IMR-90 (cell line): Measurements from ENCODE around the gene MALAT1. TPM values are rescaled to one million over a fixed set of nuclear protein-coding genes. Genes with fewer than 3 reads are reported as not detected.

Experiments
- ATAC-seq: fragments of 200-7000 bp; cut with Tn5 transposase; 2 replicates; pipeline ENCODE4 v1.9.1; 2020; ENCODE audit warnings: low read depth, mild to moderate bottlenecking, moderate library complexity
- BruUV-seq: library from RNA; stranded (reverse); fragments of 400-500 nt; replicated peaks from 2 replicates; lab custom pipeline; 2021; lab: Mats Ljungman, UMichigan
- CTCF ChIA-PET: fragments of 300-600 bp; formaldehyde crosslinking; extraction: SDS; loops from one replicate; lab custom pipeline; 2021; ENCODE audit warnings: antibody characterized with exemption; lab: Yijun Ruan, JAX
- POLR2A ChIA-PET: fragments of 300-600 bp; sonication (Branson Sonifier 250); formaldehyde crosslinking; loops from one replicate; lab custom pipeline; 2022; ENCODE audit warnings: antibody characterized with exemption; ENCODE audit not compliant: unreplicated experiment; lab: Charles Lee
- DNase-seq: peaks from one replicate; pipeline ENCODE4 v3.0.0; 2013
- H2AFZ ChIP-seq: replicated peaks from 2 replicates; pipeline ENCODE3; 2013; ENCODE audit warnings: low read length, mild to moderate bottlenecking; ENCODE audit not compliant: poor library complexity
- H2AK5ac ChIP-seq: 2 replicates; pipeline ENCODE4 v1.6.1; 2013; ENCODE audit warnings: low read depth, low read length, inconsistent platforms
- H2AK9ac ChIP-seq: replicated peaks from 2 replicates; pipeline ENCODE3; 2013; ENCODE audit warnings: mild to moderate bottlenecking, low read depth, low read length, moderate library complexity; ENCODE audit not compliant: poor library complexity
- H2BK120ac ChIP-seq: 2 replicates; pipeline ENCODE4 v1.6.1; 2013; ENCODE audit warnings: low read depth, low read length, inconsistent platforms
- H2BK15ac ChIP-seq: 3 replicates; pipeline ENCODE4 v1.6.1; 2013; ENCODE audit warnings: low read depth, low read length, inconsistent platforms
- H2BK20ac ChIP-seq: 2 replicates; pipeline ENCODE4 v1.6.1; 2013; ENCODE audit warnings: low read depth, mild to moderate bottlenecking, inconsistent platforms, low read length, moderate library complexity
- H2BK5ac ChIP-seq: 2 replicates; pipeline ENCODE4 v1.6.1; 2013; ENCODE audit warnings: mild to moderate bottlenecking, low read depth, low read length, inconsistent platforms; ENCODE audit not compliant: poor library complexity, severe bottlenecking
- H3K14ac ChIP-seq: replicated peaks from 2 replicates; pipeline ENCODE4 v1.6.1; 2013; ENCODE audit warnings: low read depth, low read length, inconsistent platforms
- H3K18ac ChIP-seq: 2 replicates; pipeline ENCODE4 v1.6.1; 2013; ENCODE audit warnings: low read depth, low read length, control low read depth
- H3K23ac ChIP-seq: 2 replicates; pipeline ENCODE4 v1.6.1; 2013; ENCODE audit warnings: low read depth, low read length, inconsistent platforms
- H3K27ac ChIP-seq: 2 replicates; pipeline ENCODE4 v1.5.1; 2013; ENCODE audit warnings: mild to moderate bottlenecking, control low read depth, low read length; ENCODE audit not compliant: insufficient read depth
- H3K27me3 ChIP-seq: 2 replicates; pipeline ENCODE4 v1.6.1; 2013; ENCODE audit warnings: low read length; ENCODE audit not compliant: control insufficient read depth, insufficient read depth
- H3K36me3 ChIP-seq: 2 replicates; pipeline ENCODE4 v1.6.1; 2013; ENCODE audit warnings: low read length, mixed read lengths; ENCODE audit not compliant: control insufficient read depth, insufficient read depth
- H3K4ac ChIP-seq: 2 replicates; pipeline ENCODE4 v1.6.1; 2013; ENCODE audit warnings: low read depth, low read length, inconsistent platforms
- H3K4me1 ChIP-seq: 2 replicates; pipeline ENCODE4 v1.6.1; 2013; ENCODE audit warnings: low read length, mixed read lengths; ENCODE audit not compliant: control insufficient read depth, insufficient read depth
- H3K4me2 ChIP-seq: 2 replicates; pipeline ENCODE4 v1.6.1; 2013; ENCODE audit warnings: low read depth, mild to moderate bottlenecking, control low read depth, low read length, moderate library complexity
- H3K4me3 ChIP-seq: 2 replicates; pipeline ENCODE4 v1.5.1; 2013; ENCODE audit warnings: low read depth, mild to moderate bottlenecking, control low read depth, low read length, moderate library complexity; ENCODE audit not compliant: insufficient read depth
- H3K56ac ChIP-seq: 2 replicates; pipeline ENCODE4 v1.6.1; 2013; ENCODE audit warnings: low read length, inconsistent platforms; ENCODE audit not compliant: insufficient read depth; ENCODE audit errors: extremely low read depth
- H3K79me1 ChIP-seq, 2 experiments: 2 replicates each; pipeline ENCODE4 v1.6.1; 2013; ENCODE audit warnings: low read length in 2 of 2, inconsistent platforms in 1 of 2, low read depth in 1 of 2
- H3K9ac ChIP-seq: 2 replicates; pipeline ENCODE4 v1.6.1; 2013; ENCODE audit warnings: low read depth, low read length, control low read depth
- H3K9me1 ChIP-seq: 2 replicates; pipeline ENCODE4 v1.6.1; 2013; ENCODE audit warnings: low read length, inconsistent platforms; ENCODE audit not compliant: insufficient read depth
- H3K9me3 ChIP-seq: 2 replicates; pipeline ENCODE4 v1.6.1; 2013; ENCODE audit warnings: low read length; ENCODE audit not compliant: control insufficient read depth, insufficient read depth
- H4K20me1 ChIP-seq: 2 replicates; pipeline ENCODE4 v1.6.1; 2013; ENCODE audit warnings: low read length, inconsistent platforms; ENCODE audit not compliant: insufficient read depth
- H4K5ac ChIP-seq: 2 replicates; pipeline ENCODE4 v1.6.1; 2013; ENCODE audit warnings: mild to moderate bottlenecking, low read depth, low read length, control low read depth
- H4K8ac ChIP-seq, 2 experiments: 2 replicates each; pipeline ENCODE4 v1.6.1; 2013; ENCODE audit warnings: low read depth in 2 of 2, low read length in 2 of 2, control low read depth in 1 of 2, inconsistent platforms in 1 of 2
- H4K91ac ChIP-seq: 2 replicates; pipeline ENCODE4 v1.6.1; 2013; ENCODE audit warnings: low read depth, low read length, inconsistent platforms; ENCODE audit not compliant: insufficient read depth
- BHLHE40 ChIP-seq: fragments of 150-350 bp; IDR thresholded peaks from 2 replicates; pipeline ENCODE4 v1.6.1; 2016; ENCODE audit warnings: mild to moderate bottlenecking, low read depth, low read length
- CEBPB ChIP-seq: IDR thresholded peaks from 2 replicates; pipeline ENCODE4 v1.6.1; 2012; ENCODE audit warnings: low read depth, low read length, improper control_type of control experiment
- CHD1 ChIP-seq: IDR thresholded peaks from 2 replicates; pipeline ENCODE4 v1.6.1; 2012; ENCODE audit warnings: low read depth, low read length, improper control_type of control experiment
- CTCF ChIP-seq: conservative IDR thresholded peaks from 2 replicates; pipeline ENCODE4 v1.5.1; 2012; ENCODE audit warnings: mild to moderate bottlenecking, low read depth, low read length, improper control_type of control experiment
- ELK1 ChIP-seq: fragments of 150-350 bp; IDR thresholded peaks from 2 replicates; pipeline ENCODE4 v1.6.1; 2016; ENCODE audit warnings: low read depth, mild to moderate bottlenecking, low read length, moderate library complexity, borderline replicate concordance
- FOS ChIP-seq: fragments of 150-350 bp; IDR thresholded peaks from 2 replicates; pipeline ENCODE4 v1.6.1; 2016; ENCODE audit warnings: low read depth, low read length
- MAFK ChIP-seq: IDR thresholded peaks from 2 replicates; pipeline ENCODE4 v1.6.1; 2012; ENCODE audit warnings: low read depth, low read length, improper control_type of control experiment
- MAZ ChIP-seq: IDR thresholded peaks from 2 replicates; pipeline ENCODE4 v1.6.1; 2012; ENCODE audit warnings: low read depth, mild to moderate bottlenecking, low read length, improper control_type of control experiment, moderate library complexity, borderline replicate concordance
- MXI1 ChIP-seq: IDR thresholded peaks from 2 replicates; pipeline ENCODE4 v1.6.1; 2012; ENCODE audit warnings: low read depth, mild to moderate bottlenecking, low read length, moderate library complexity, borderline replicate concordance
- NFE2L2 ChIP-seq: fragments of 150-350 bp; IDR thresholded peaks from 2 replicates; pipeline ENCODE4 v1.6.1; 2016; ENCODE audit warnings: low read depth, mild to moderate bottlenecking, low read length
- POLR2A ChIP-seq: IDR thresholded peaks from 2 replicates; pipeline ENCODE4 v1.6.1; 2012; ENCODE audit warnings: mild to moderate bottlenecking, low read depth, low read length
- RAD21 ChIP-seq: IDR thresholded peaks from 2 replicates; pipeline ENCODE4 v1.6.1; 2012; ENCODE audit warnings: low read length, improper control_type of control experiment
- RCOR1 ChIP-seq: IDR thresholded peaks from 2 replicates; pipeline ENCODE4 v1.6.1; 2012; ENCODE audit warnings: mild to moderate bottlenecking, low read length, improper control_type of control experiment; ENCODE audit not compliant: insufficient replicate concordance
- RFX5 ChIP-seq: IDR thresholded peaks from 2 replicates; pipeline ENCODE4 v1.8.0; 2012; ENCODE audit warnings: low read depth, mild to moderate bottlenecking, low read length, moderate library complexity
- SMC3 ChIP-seq: fragments of 150-350 bp; IDR thresholded peaks from 2 replicates; pipeline ENCODE4 v1.6.1; 2016; ENCODE audit warnings: low read depth, mild to moderate bottlenecking, antibody characterized with exemption, low read length, moderate library complexity
- USF2 ChIP-seq: fragments of 150-350 bp; IDR thresholded peaks from 2 replicates; pipeline ENCODE4 v1.6.1; 2017; ENCODE audit warnings: mild to moderate bottlenecking, antibody characterized with exemption, low read length, low read depth
- WGBS, 2 experiments: methylation state at CpG; one replicate each; pipeline versions ENCODE4 v1.1.5 to v1.1.7; 2013; ENCODE audit warnings: missing lambda C conversion rate in 2 of 2; ENCODE audit not compliant: insufficient read length in 1 of 2; ENCODE audit errors: extremely low coverage in 2 of 2; 5-methylcytosine and 5-hydroxymethylcytosine counted together
- dilution Hi-C: fragments of 300-500 bp; cut with HindIII; formaldehyde crosslinking; loops from one replicate; pipeline ENCODE4 v1.14.3; 2018; ENCODE audit warnings: low sequenced_read_pairs; ENCODE audit not compliant: unreplicated experiment
- in situ Hi-C: fragments of 300-500 bp; cut with MboI; formaldehyde crosslinking; loops from 3 replicates; pipeline ENCODE4 v1.14.3; 2019; ENCODE audit warnings: low sequenced_read_pairs, inconsistent platforms, mixed read lengths
- intact Hi-C: fragments of 100-400 bp; cut with micrococcal nuclease; formaldehyde crosslinking; loops from 2 replicates; pipeline ENCODE4 v1.10.0; 2022
- polyA plus RNA-seq, 3 experiments: library from polyadenylated mRNA; depleted of rRNA; stranded (reverse); fragments of >200 nt; gene quantifications; 2 replicates each; pipeline ENCODE4 v1.2.3, GENCODE V29; 2012; ENCODE audit warnings: low replicate concordance in 1 of 3
- total RNA-seq: library from RNA; depleted of rRNA; stranded (reverse); fragments of >200 nt; gene quantifications from 2 replicates; pipeline ENCODE4 v1.2.3, GENCODE V29; 2012

Gene MALAT1
- total and polyA plus RNA-seq, 2 of the 4 experiments (the other 2 are of a cell fraction): 636 to 3,569 TPM

GRCh38 chr11:65459552-65459951 is 39.3 kb upstream of the MALAT1 start:
- no peak overlapping the region for H2BK20ac ChIP-seq
- H3K79me1 ChIP-seq: peaks cover 5 to 28% of the 10 kb centered on the region in 2 experiments; a peak in 3 of 4 replicates
- no peak overlapping the region for H3K27ac ChIP-seq
- H2BK15ac ChIP-seq: no peak overlapping the region
- in situ Hi-C loops (no loop called here), intact Hi-C loops (no loop called here), dilution Hi-C loops (no loop called here)
- H3K9me1 ChIP-seq: no peaks in the 10 kb centered on the region
- no peaks in the 10 kb centered on the region for H3K36me3 ChIP-seq
- no peak overlapping the region for H2BK120ac ChIP-seq
- H3K4me1 ChIP-seq: peaks cover 5% of the 10 kb centered on the region; the same call in 1 of the 2 replicates
- TF ChIP-seq CTCF (no peak), CHD1 (no peak), MXI1 (no peak), ELK1 (no peak), FOS (no peak), MAZ (no peak), SMC3 (no peak), POLR2A (no peak), BHLHE40 (no peak), MAFK (no peak), RCOR1 (no peak), RAD21 (no peak), RFX5 (no peak), NFE2L2 (no peak), CEBPB (no peak), USF2 (no peak)
- no peak for DNase-seq
- H3K14ac ChIP-seq: no peak overlapping the region
- no peak overlapping the region for H3K9ac ChIP-seq
- no peak for ATAC-seq
- H2AK9ac ChIP-seq: no peak overlapping the region
- no peak overlapping the region for H4K8ac ChIP-seq
- ChIA-PET CTCF (no interaction called here), POLR2A (interaction anchor here (1.5 to 1.7 kb wide), 3 partner anchors 42 to 49 kb away, joined by 3 to 6 read pairs (median 4); no protein-coding TSS in a partner anchor)
- no TSS peak for BruUV-seq
- no peak overlapping the region for H2AFZ ChIP-seq
- 61% methylated on average over 5 of the region's 7 CpGs; no CpG with 5 or more reads in 1 of the 2 experiments for WGBS, 2 experiments
- H3K56ac ChIP-seq: no peak overlapping the region
- H4K91ac ChIP-seq: no peak overlapping the region
- no peak overlapping the region for H3K4ac ChIP-seq
- no peak overlapping the region for H3K4me2 ChIP-seq
- H3K9me3 ChIP-seq: no peaks in the 10 kb centered on the region
- H3K27me3 ChIP-seq: no peaks in the 10 kb centered on the region
- H3K4me3 ChIP-seq: no peak overlapping the region
- no peak overlapping the region for H3K23ac ChIP-seq
- no peak overlapping the region for H4K5ac ChIP-seq
- no peak overlapping the region for H2AK5ac ChIP-seq
- no peak overlapping the region for H3K18ac ChIP-seq
- H2BK5ac ChIP-seq: no peak overlapping the region
- H4K20me1 ChIP-seq: no peaks in the 10 kb centered on the region
